ENCODE results near the gene TACC3.

GRCh38 chr4:1789552-1789951, 68.2 kb downstream of the TACC3 start:
- TF ChIP-seq CTCF (IDR thresholded peaks at IDR 0.05; ENCODE audit: low read length) (no peak), EZH2 (optimal IDR thresholded peaks at IDR 0.05; ENCODE audit: low read depth, low read length) (no peak)
